OCI-LY7 (cell line): ENCODE results near the gene PROKR2.

Source experiments
- EZH2phosphoT487 ChIP-seq: fragments of 200-600 bp; sonication (generic); IDR thresholded peaks from 2 replicates; pipeline ENCODE4 v1.6.1; 2018; ENCODE audit warnings: low read depth, borderline replicate concordance, mild to moderate bottlenecking, mixed run types, antibody characterized with exemption, low read length, moderate library complexity, mixed read lengths
- TF ChIP-seq, protein P1 (sequence below): fragments of 200-600 bp; sonication (generic); conservative IDR thresholded peaks from 2 replicates; pipeline ENCODE4 v1.5.1; 2014; ENCODE audit warnings: mild to moderate bottlenecking, antibody characterized with exemption, low read length, moderate library complexity, mixed read lengths

- TF ChIP-seq, protein P1, sequence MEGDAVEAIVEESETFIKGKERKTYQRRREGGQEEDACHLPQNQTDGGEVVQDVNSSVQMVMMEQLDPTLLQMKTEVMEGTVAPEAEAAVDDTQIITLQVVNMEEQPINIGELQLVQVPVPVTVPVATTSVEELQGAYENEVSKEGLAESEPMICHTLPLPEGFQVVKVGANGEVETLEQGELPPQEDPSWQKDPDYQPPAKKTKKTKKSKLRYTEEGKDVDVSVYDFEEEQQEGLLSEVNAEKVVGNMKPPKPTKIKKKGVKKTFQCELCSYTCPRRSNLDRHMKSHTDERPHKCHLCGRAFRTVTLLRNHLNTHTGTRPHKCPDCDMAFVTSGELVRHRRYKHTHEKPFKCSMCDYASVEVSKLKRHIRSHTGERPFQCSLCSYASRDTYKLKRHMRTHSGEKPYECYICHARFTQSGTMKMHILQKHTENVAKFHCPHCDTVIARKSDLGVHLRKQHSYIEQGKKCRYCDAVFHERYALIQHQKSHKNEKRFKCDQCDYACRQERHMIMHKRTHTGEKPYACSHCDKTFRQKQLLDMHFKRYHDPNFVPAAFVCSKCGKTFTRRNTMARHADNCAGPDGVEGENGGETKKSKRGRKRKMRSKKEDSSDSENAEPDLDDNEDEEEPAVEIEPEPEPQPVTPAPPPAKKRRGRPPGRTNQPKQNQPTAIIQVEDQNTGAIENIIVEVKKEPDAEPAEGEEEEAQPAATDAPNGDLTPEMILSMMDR, result no peak
- TF ChIP-seq EZH2phosphoT487, result no peak
Observed at GRCh38 chr20:5279661-5280060, 37.1 kb downstream of the PROKR2 start.
